Thyroid gland (tissue), 4 donors: ENCODE measurements around the gene MATK.

ENCODE experiments used
- POLR2A ChIP-seq, 2 donors: fragments of 450-650 bp; IDR thresholded peaks; one replicate each; pipeline ENCODE4 v1.6.1; 2017; ENCODE audit warnings: antibody characterized with exemption in 2 of 2, mild to moderate bottlenecking in 2 of 2, moderate library complexity in 1 of 2
- TF ChIP-seq, protein P1 (sequence below), 6 experiments: fragments of 200-600 bp in 3 of 6; fragments of 450-650 bp in 3 of 6; sonication (generic) in 3 of 6; IDR thresholded peaks; one replicate each; pipeline ENCODE4 v1.5.1; 2016 to 2019; ENCODE audit warnings: antibody characterized with exemption in 6 of 6, mild to moderate bottlenecking in 2 of 6, inconsistent platforms in 1 of 6, moderate library complexity in 1 of 6

DNA sequence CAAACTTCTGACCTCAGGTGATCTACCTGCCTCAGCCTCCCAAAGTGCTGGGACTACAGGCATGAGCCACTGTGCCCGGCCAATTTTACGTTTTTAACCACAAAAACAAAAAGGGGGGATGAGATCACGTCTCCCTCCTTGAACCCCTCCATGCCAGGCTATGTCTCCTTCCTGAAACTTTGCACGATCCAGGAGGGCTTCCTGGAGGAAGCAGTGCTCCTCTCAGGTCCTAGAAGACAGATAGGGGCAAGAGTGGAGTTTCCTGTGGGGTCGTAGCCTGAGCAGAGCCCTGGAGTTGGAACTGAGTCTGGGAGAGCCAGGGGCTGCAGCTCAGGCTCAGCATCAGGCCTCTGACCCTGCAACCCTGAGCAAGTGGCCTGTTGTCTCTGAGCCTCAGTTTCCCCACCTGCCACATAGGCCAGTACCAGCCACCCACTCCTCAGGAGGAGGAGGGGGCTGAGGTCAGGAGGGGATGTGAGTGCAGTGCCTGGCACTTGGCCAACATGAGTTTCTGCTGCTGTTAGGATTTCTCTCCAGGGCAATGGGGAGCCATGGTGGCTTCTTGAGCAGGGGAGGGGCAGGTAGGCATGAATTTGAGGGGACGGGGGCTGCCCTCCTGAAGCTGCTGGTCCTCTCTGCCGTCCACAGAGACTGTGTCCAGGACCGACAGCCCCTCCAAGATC is 40.7 kb downstream of the MATK start:
- TF ChIP-seq POLR2A (IDR thresholded peaks at IDR 0.05): no peak
- TF ChIP-seq, protein P1, sequence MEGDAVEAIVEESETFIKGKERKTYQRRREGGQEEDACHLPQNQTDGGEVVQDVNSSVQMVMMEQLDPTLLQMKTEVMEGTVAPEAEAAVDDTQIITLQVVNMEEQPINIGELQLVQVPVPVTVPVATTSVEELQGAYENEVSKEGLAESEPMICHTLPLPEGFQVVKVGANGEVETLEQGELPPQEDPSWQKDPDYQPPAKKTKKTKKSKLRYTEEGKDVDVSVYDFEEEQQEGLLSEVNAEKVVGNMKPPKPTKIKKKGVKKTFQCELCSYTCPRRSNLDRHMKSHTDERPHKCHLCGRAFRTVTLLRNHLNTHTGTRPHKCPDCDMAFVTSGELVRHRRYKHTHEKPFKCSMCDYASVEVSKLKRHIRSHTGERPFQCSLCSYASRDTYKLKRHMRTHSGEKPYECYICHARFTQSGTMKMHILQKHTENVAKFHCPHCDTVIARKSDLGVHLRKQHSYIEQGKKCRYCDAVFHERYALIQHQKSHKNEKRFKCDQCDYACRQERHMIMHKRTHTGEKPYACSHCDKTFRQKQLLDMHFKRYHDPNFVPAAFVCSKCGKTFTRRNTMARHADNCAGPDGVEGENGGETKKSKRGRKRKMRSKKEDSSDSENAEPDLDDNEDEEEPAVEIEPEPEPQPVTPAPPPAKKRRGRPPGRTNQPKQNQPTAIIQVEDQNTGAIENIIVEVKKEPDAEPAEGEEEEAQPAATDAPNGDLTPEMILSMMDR (IDR thresholded peaks at IDR 0.05): no peak
